Transverse colon (tissue), 4 donors: ENCODE measurements around the gene NKX1-1. TPM values are rescaled to one million over a fixed set of nuclear protein-coding genes. Genes with fewer than 3 reads are reported as not detected.
"Not testable (repeated sequence)": the region's sequence is repeated elsewhere in the genome, so short reads cannot be mapped to it uniquely, and the experiment has no call there.

ENCODE experiments used
- DNase-seq: peaks from one replicate; pipeline ENCODE4 v3.0.0-alpha.2; 2019
- H3K27ac ChIP-seq, 4 donors: fragments of 200-600 bp; sonication (generic); 2 replicates each; pipeline ENCODE4 v1.5.1; 2016 to 2018; ENCODE audit warnings: inconsistent platforms in 4 of 4
- H3K27me3 ChIP-seq: fragments of 200-600 bp; sonication (generic); 2 replicates; pipeline ENCODE4 v1.5.1; 2017; ENCODE audit warnings: inconsistent platforms
- H3K36me3 ChIP-seq, 4 donors: fragments of 200-600 bp; sonication (generic); 2 replicates each; pipeline ENCODE4 v1.5.1; 2017 to 2019; ENCODE audit warnings: inconsistent platforms in 4 of 4
- H3K4me1 ChIP-seq, 4 donors: fragments of 200-600 bp; sonication (generic); 2 replicates each; pipeline ENCODE4 v1.5.1; 2017 to 2020; ENCODE audit warnings: inconsistent platforms in 4 of 4
- H3K4me3 ChIP-seq, 4 donors: fragments of 200-600 bp; sonication (generic); 1 replicate in 1 of 4; 2 replicates in 3 of 4; pipeline versions ENCODE4 v1.5.1 to v1.6.1; 2017 to 2019; ENCODE audit warnings: inconsistent platforms in 4 of 4
- H3K9me3 ChIP-seq, 2 donors: fragments of 200-600 bp; sonication (generic); 2 replicates each; pipeline ENCODE4 v1.5.1; 2017 to 2019; ENCODE audit warnings: inconsistent platforms in 2 of 2
- CTCF ChIP-seq, 5 experiments: fragments of 200-600 bp in 3 of 5; fragments of 450-650 bp in 2 of 5; sonication (generic) in 3 of 5; IDR thresholded peaks; 1 replicate in 2 of 5; 2 replicates in 3 of 5; pipeline ENCODE4 v1.5.1; 2016 to 2017; ENCODE audit warnings: antibody characterized with exemption in 5 of 5, inconsistent platforms in 3 of 5, mild to moderate bottlenecking in 2 of 5, moderate library complexity in 1 of 5
- EP300 ChIP-seq: sonication (generic); formaldehyde crosslinking; IDR thresholded peaks from one replicate; pipeline ENCODE4 v1.6.1; 2017; ENCODE audit warnings: antibody characterized with exemption, low read depth
- POLR2A ChIP-seq: fragments of 450-650 bp; IDR thresholded peaks from one replicate; pipeline ENCODE4 v1.6.1; 2016; ENCODE audit warnings: antibody characterized with exemption, mild to moderate bottlenecking, moderate library complexity
- POLR2AphosphoS5 ChIP-seq, 3 donors: sonication (generic); formaldehyde crosslinking; IDR thresholded peaks; one replicate each; pipeline ENCODE4 v1.6.1; 2016; ENCODE audit warnings: antibody characterized with exemption in 3 of 3
- WGBS, 2 donors: methylation state at CpG; one replicate each; pipeline ENCODE4 v1.1.5; 2018; ENCODE audit warnings: low coverage in 1 of 2; 5-methylcytosine and 5-hydroxymethylcytosine counted together
- in situ Hi-C, 4 donors: fragments of 200-750 bp; cut with MboI; loops; one replicate each; pipeline versions ENCODE4 v1.15.0 to v1.15.1; 2017; ENCODE audit warnings: low sequenced_read_pairs in 3 of 4, low pct_ligation_motif_present in 1 of 4, low pct_unique_long_range_greater_than_20kb in 1 of 4
- intact Hi-C: fragments of 100-400 bp; cut with DNase I; formaldehyde crosslinking; loops from one replicate; pipeline ENCODE4 v1.15.1; 2023; ENCODE audit warnings: low total_unique reads
- total RNA-seq, 4 donors: library from RNA; depleted of rRNA; stranded (reverse); fragments of >200 nt; gene quantifications; one replicate each; pipeline ENCODE4 v1.1.0, GENCODE V29; 2016

Gene NKX1-1
- total RNA-seq, 4 donors from 2014 or later, result not detected

GRCh38 chr4:1447676-1448588 is 41.7 kb upstream of the NKX1-1 start:
- H3K27ac ChIP-seq, result no peak overlapping the region
- H3K4me3 ChIP-seq, result no peak overlapping the region
- in situ Hi-C loops, result no loop called here
- intact Hi-C loops, result no loop called here
- DNase-seq, result no peak
- WGBS, 2 donors, result 50 to 74% methylated on average over 2 to 17 of the region's 18 CpGs
- no peaks in the 10 kb centered on the region for H3K36me3 ChIP-seq
- TF ChIP-seq EP300 (no peak), CTCF (IDR thresholded peaks at IDR 0.05) (no peak), POLR2A (no peak), POLR2AphosphoS5 (IDR thresholded peaks at IDR 0.05) (no peak)
- H3K9me3 ChIP-seq, result no peaks in the 10 kb centered on the region
- H3K27me3 ChIP-seq, result peaks cover 29% of the 10 kb centered on the region
- H3K4me1 ChIP-seq, result no peaks in the 10 kb centered on the region

DNA sequence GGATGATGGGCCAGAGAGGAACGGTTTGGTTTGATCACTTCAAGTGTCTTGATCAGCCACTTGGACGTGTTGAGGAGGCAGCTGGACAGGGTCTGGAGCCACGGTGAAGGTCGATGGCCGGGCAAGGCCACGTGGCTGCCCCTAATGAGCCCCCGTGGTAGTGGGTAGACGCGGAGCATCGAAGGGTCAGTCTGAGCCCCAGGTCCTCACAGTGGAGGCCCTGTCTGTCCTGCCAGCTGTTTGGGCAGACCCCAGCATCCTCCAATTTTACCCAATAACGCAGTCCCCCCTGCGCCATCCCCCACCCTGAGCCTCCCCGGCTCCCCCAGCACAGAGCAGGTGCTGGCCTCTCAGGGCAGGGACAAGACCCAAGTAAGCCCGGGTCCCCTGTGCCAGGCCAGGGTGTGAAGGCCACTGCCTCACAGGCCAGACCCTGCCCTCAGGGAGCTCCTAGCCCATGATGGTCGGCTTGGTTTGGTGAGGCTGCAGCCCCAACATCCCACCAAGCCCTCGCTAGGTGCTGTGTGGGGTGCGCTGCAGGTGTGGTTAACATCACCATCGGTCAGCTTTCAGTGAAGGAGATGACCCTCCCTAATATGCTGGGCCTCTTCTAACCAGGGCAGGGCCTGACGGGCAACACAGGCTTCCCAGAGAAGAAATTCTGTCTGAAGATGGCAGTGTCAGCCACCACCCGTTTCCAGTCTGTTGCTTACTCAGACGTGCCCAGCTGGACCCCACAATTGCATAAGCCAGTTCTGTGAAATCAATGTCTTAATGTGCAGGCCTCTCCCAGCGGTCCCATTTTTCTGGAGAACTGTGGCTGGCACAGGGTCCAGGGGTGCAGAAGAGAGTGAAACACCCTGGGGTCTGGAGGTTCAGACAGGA is 40.5 kb upstream of the NKX1-1 start:
- Histone ChIP-seq H3K9me3 (no peaks in the 10 kb centered on the region), H3K36me3 (no peaks in the 10 kb centered on the region), H3K27ac (no peak overlapping the region), H3K4me3 (no peak overlapping the region), H3K27me3 (peaks cover 29% of the 10 kb centered on the region), H3K4me1 (no peaks in the 10 kb centered on the region)
- intact Hi-C loops (no loop called here), in situ Hi-C loops (no loop called here)
- 80% methylated on average over 21 of the region's 22 CpGs; no CpG with 5 or more reads in 1 of the 2 donors for WGBS, 2 donors
- no peak for DNase-seq
- TF ChIP-seq CTCF (IDR thresholded peaks at IDR 0.05) (no peak), POLR2AphosphoS5 (IDR thresholded peaks at IDR 0.05) (no peak), EP300 (no peak), POLR2A (no peak)

DNA sequence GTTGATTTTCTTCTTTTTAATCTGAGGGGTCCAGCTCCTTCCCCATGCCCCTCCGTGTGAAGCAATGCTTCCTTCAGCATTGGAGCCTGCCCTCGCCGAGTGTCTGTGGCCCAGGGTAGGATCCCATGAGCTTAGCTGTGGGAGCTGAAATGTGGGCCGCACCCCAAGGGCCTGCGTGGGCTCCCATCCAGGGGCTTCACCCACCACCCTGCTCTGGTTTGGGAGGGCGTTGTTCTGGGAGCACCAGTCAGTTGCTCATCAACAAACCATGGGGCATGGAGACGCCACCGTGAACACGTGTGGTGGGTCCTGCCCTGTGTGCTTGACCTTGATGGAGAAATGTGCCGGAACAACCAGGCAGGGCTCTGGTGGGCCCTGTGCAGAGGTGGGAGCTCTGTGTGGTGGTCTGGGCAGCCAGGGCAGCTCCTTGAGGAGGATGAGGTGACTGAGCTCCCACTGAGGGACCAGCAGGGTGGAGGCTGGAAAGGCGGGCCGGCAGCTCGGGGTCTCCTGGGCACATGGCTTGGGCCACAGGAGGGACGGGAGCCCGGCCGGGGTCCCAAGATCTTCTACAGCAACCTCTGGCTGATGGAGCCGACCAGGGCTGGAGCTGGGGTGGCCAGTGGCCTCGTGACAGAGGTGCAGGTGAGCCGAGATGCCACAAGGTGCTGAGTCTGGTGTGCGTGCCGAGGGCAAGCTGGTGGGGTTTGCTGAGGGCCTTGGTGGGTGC is 39.6 kb upstream of the NKX1-1 start:
- no peak for DNase-seq
- intact Hi-C loops, result no loop called here
- Histone ChIP-seq H3K4me1 (no peaks in the 10 kb centered on the region), H3K27ac (no peak overlapping the region), H3K27me3 (peaks cover 29% of the 10 kb centered on the region), H3K4me3 (no peak overlapping the region), H3K36me3 (no peaks in the 10 kb centered on the region), H3K9me3 (no peaks in the 10 kb centered on the region)
- in situ Hi-C loops, result no loop called here
- no peak for TF ChIP-seq POLR2AphosphoS5 (IDR thresholded peaks at IDR 0.05)
- TF ChIP-seq CTCF (IDR thresholded peaks at IDR 0.05), result no peak
- TF ChIP-seq EP300, result no peak
- TF ChIP-seq POLR2A, result no peak
- 89% methylated on average over 21 of the region's 21 CpGs; no CpG with 5 or more reads in 1 of the 2 donors for WGBS, 2 donors

DNA sequence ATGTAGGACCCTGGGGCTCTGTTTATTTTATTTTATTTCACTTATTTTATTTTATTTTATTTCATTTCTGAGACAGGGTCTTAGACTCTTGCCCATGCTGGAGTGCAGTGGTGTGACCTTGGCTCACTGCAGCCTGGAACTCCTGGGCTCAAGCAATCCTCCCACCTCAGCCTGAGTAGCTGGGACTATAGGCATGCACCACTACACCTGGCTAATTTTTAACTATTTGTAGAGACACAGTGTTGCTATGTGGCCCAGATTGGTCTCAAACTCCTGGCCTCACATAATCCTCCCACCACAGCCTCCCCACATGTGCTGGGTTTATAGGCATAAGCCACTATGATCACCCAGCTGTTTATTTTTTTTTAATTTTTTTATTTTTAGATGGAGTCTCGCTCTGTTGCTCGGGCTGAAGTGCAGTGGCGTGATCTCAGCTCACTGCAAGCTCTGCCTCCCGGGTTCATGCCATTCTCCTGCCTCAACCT is 37.5 kb upstream of the NKX1-1 start:
- H3K27ac ChIP-seq, H3K36me3 ChIP-seq, H3K9me3 ChIP-seq, in situ Hi-C loops, H3K4me3 ChIP-seq, intact Hi-C loops, DNase-seq, H3K4me1 ChIP-seq: not testable (repeated sequence)
- 62 to 74% methylated on average over 3 to 4 of the region's 4 CpGs for WGBS, 2 donors
- H3K27me3 ChIP-seq, result peaks cover 11% of the 10 kb centered on the region
